PC-3 (cell line): ENCODE data around the gene SAFB2.

Experiments used
- CTCF ChIP-seq: fragments of 300-600 bp; sonication (generic); conservative IDR thresholded peaks from 2 replicates; pipeline ENCODE4 v1.5.1; 2017; ENCODE audit warnings: antibody characterized with exemption, low read depth, mild to moderate bottlenecking, low read length
- EZH2phosphoT487 ChIP-seq: fragments of 300-600 bp; sonication (generic); IDR thresholded peaks from 2 replicates; pipeline ENCODE4 v1.6.1; 2018; ENCODE audit warnings: mild to moderate bottlenecking, antibody characterized with exemption, low read length, borderline replicate concordance

GRCh38 chr19:5561559-5561958 lies 61.0 kb downstream of the SAFB2 start:
- TF ChIP-seq CTCF (peak; percentile 88), EZH2phosphoT487 (no peak)
